IMR-90 (cell line): ENCODE measurements around the gene OTOGL. TPM values are rescaled to one million over a fixed set of nuclear protein-coding genes. Genes with fewer than 3 reads are reported as not detected.

Experiments
- ATAC-seq: fragments of 200-7000 bp; cut with Tn5 transposase; 2 replicates; pipeline ENCODE4 v1.9.1; 2020; ENCODE audit warnings: low read depth, mild to moderate bottlenecking, moderate library complexity
- BruUV-seq: library from RNA; stranded (reverse); fragments of 400-500 nt; replicated peaks from 2 replicates; lab custom pipeline; 2021; lab: Mats Ljungman, UMichigan
- CTCF ChIA-PET: fragments of 300-600 bp; formaldehyde crosslinking; extraction: SDS; loops from one replicate; lab custom pipeline; 2021; ENCODE audit warnings: antibody characterized with exemption; lab: Yijun Ruan, JAX
- POLR2A ChIA-PET: fragments of 300-600 bp; sonication (Branson Sonifier 250); formaldehyde crosslinking; loops from one replicate; lab custom pipeline; 2022; ENCODE audit warnings: antibody characterized with exemption; ENCODE audit not compliant: unreplicated experiment; lab: Charles Lee
- DNase-seq: peaks from one replicate; pipeline ENCODE4 v3.0.0; 2013
- H2AFZ ChIP-seq: replicated peaks from 2 replicates; pipeline ENCODE3; 2013; ENCODE audit warnings: low read length, mild to moderate bottlenecking; ENCODE audit not compliant: poor library complexity
- H2AK5ac ChIP-seq: 2 replicates; pipeline ENCODE4 v1.6.1; 2013; ENCODE audit warnings: low read depth, low read length, inconsistent platforms
- H2AK9ac ChIP-seq: replicated peaks from 2 replicates; pipeline ENCODE3; 2013; ENCODE audit warnings: mild to moderate bottlenecking, low read depth, low read length, moderate library complexity; ENCODE audit not compliant: poor library complexity
- H2BK120ac ChIP-seq: 2 replicates; pipeline ENCODE4 v1.6.1; 2013; ENCODE audit warnings: low read depth, low read length, inconsistent platforms
- H2BK15ac ChIP-seq: 3 replicates; pipeline ENCODE4 v1.6.1; 2013; ENCODE audit warnings: low read depth, low read length, inconsistent platforms
- H2BK20ac ChIP-seq: 2 replicates; pipeline ENCODE4 v1.6.1; 2013; ENCODE audit warnings: low read depth, mild to moderate bottlenecking, inconsistent platforms, low read length, moderate library complexity
- H2BK5ac ChIP-seq: 2 replicates; pipeline ENCODE4 v1.6.1; 2013; ENCODE audit warnings: mild to moderate bottlenecking, low read depth, low read length, inconsistent platforms; ENCODE audit not compliant: poor library complexity, severe bottlenecking
- H3K14ac ChIP-seq: replicated peaks from 2 replicates; pipeline ENCODE4 v1.6.1; 2013; ENCODE audit warnings: low read depth, low read length, inconsistent platforms
- H3K18ac ChIP-seq: 2 replicates; pipeline ENCODE4 v1.6.1; 2013; ENCODE audit warnings: low read depth, low read length, control low read depth
- H3K23ac ChIP-seq: 2 replicates; pipeline ENCODE4 v1.6.1; 2013; ENCODE audit warnings: low read depth, low read length, inconsistent platforms
- H3K27ac ChIP-seq: 2 replicates; pipeline ENCODE4 v1.5.1; 2013; ENCODE audit warnings: mild to moderate bottlenecking, control low read depth, low read length; ENCODE audit not compliant: insufficient read depth
- H3K27me3 ChIP-seq: 2 replicates; pipeline ENCODE4 v1.6.1; 2013; ENCODE audit warnings: low read length; ENCODE audit not compliant: control insufficient read depth, insufficient read depth
- H3K36me3 ChIP-seq: 2 replicates; pipeline ENCODE4 v1.6.1; 2013; ENCODE audit warnings: low read length, mixed read lengths; ENCODE audit not compliant: control insufficient read depth, insufficient read depth
- H3K4ac ChIP-seq: 2 replicates; pipeline ENCODE4 v1.6.1; 2013; ENCODE audit warnings: low read depth, low read length, inconsistent platforms
- H3K4me1 ChIP-seq: 2 replicates; pipeline ENCODE4 v1.6.1; 2013; ENCODE audit warnings: low read length, mixed read lengths; ENCODE audit not compliant: control insufficient read depth, insufficient read depth
- H3K4me2 ChIP-seq: 2 replicates; pipeline ENCODE4 v1.6.1; 2013; ENCODE audit warnings: low read depth, mild to moderate bottlenecking, control low read depth, low read length, moderate library complexity
- H3K4me3 ChIP-seq: 2 replicates; pipeline ENCODE4 v1.5.1; 2013; ENCODE audit warnings: low read depth, mild to moderate bottlenecking, control low read depth, low read length, moderate library complexity; ENCODE audit not compliant: insufficient read depth
- H3K56ac ChIP-seq: 2 replicates; pipeline ENCODE4 v1.6.1; 2013; ENCODE audit warnings: low read length, inconsistent platforms; ENCODE audit not compliant: insufficient read depth; ENCODE audit errors: extremely low read depth
- H3K79me1 ChIP-seq, 2 experiments: 2 replicates each; pipeline ENCODE4 v1.6.1; 2013; ENCODE audit warnings: low read length in 2 of 2, inconsistent platforms in 1 of 2, low read depth in 1 of 2
- H3K9ac ChIP-seq: 2 replicates; pipeline ENCODE4 v1.6.1; 2013; ENCODE audit warnings: low read depth, low read length, control low read depth
- H3K9me1 ChIP-seq: 2 replicates; pipeline ENCODE4 v1.6.1; 2013; ENCODE audit warnings: low read length, inconsistent platforms; ENCODE audit not compliant: insufficient read depth
- H3K9me3 ChIP-seq: 2 replicates; pipeline ENCODE4 v1.6.1; 2013; ENCODE audit warnings: low read length; ENCODE audit not compliant: control insufficient read depth, insufficient read depth
- H4K20me1 ChIP-seq: 2 replicates; pipeline ENCODE4 v1.6.1; 2013; ENCODE audit warnings: low read length, inconsistent platforms; ENCODE audit not compliant: insufficient read depth
- H4K5ac ChIP-seq: 2 replicates; pipeline ENCODE4 v1.6.1; 2013; ENCODE audit warnings: mild to moderate bottlenecking, low read depth, low read length, control low read depth
- H4K8ac ChIP-seq, 2 experiments: 2 replicates each; pipeline ENCODE4 v1.6.1; 2013; ENCODE audit warnings: low read depth in 2 of 2, low read length in 2 of 2, control low read depth in 1 of 2, inconsistent platforms in 1 of 2
- H4K91ac ChIP-seq: 2 replicates; pipeline ENCODE4 v1.6.1; 2013; ENCODE audit warnings: low read depth, low read length, inconsistent platforms; ENCODE audit not compliant: insufficient read depth
- BHLHE40 ChIP-seq: fragments of 150-350 bp; IDR thresholded peaks from 2 replicates; pipeline ENCODE4 v1.6.1; 2016; ENCODE audit warnings: mild to moderate bottlenecking, low read depth, low read length
- CEBPB ChIP-seq: IDR thresholded peaks from 2 replicates; pipeline ENCODE4 v1.6.1; 2012; ENCODE audit warnings: low read depth, low read length, improper control_type of control experiment
- CHD1 ChIP-seq: IDR thresholded peaks from 2 replicates; pipeline ENCODE4 v1.6.1; 2012; ENCODE audit warnings: low read depth, low read length, improper control_type of control experiment
- MAFK ChIP-seq: IDR thresholded peaks from 2 replicates; pipeline ENCODE4 v1.6.1; 2012; ENCODE audit warnings: low read depth, low read length, improper control_type of control experiment
- MAZ ChIP-seq: IDR thresholded peaks from 2 replicates; pipeline ENCODE4 v1.6.1; 2012; ENCODE audit warnings: low read depth, mild to moderate bottlenecking, low read length, improper control_type of control experiment, moderate library complexity, borderline replicate concordance
- MXI1 ChIP-seq: IDR thresholded peaks from 2 replicates; pipeline ENCODE4 v1.6.1; 2012; ENCODE audit warnings: low read depth, mild to moderate bottlenecking, low read length, moderate library complexity, borderline replicate concordance
- NFE2L2 ChIP-seq: fragments of 150-350 bp; IDR thresholded peaks from 2 replicates; pipeline ENCODE4 v1.6.1; 2016; ENCODE audit warnings: low read depth, mild to moderate bottlenecking, low read length
- POLR2A ChIP-seq: IDR thresholded peaks from 2 replicates; pipeline ENCODE4 v1.6.1; 2012; ENCODE audit warnings: mild to moderate bottlenecking, low read depth, low read length
- RCOR1 ChIP-seq: IDR thresholded peaks from 2 replicates; pipeline ENCODE4 v1.6.1; 2012; ENCODE audit warnings: mild to moderate bottlenecking, low read length, improper control_type of control experiment; ENCODE audit not compliant: insufficient replicate concordance
- RFX5 ChIP-seq: IDR thresholded peaks from 2 replicates; pipeline ENCODE4 v1.8.0; 2012; ENCODE audit warnings: low read depth, mild to moderate bottlenecking, low read length, moderate library complexity
- SMC3 ChIP-seq: fragments of 150-350 bp; IDR thresholded peaks from 2 replicates; pipeline ENCODE4 v1.6.1; 2016; ENCODE audit warnings: low read depth, mild to moderate bottlenecking, antibody characterized with exemption, low read length, moderate library complexity
- USF2 ChIP-seq: fragments of 150-350 bp; IDR thresholded peaks from 2 replicates; pipeline ENCODE4 v1.6.1; 2017; ENCODE audit warnings: mild to moderate bottlenecking, antibody characterized with exemption, low read length, low read depth
- whole genome bisulfite sequencing, 2 experiments: methylation state at CpG; one replicate each; pipeline versions ENCODE4 v1.1.5 to v1.1.7; 2013; ENCODE audit warnings: missing lambda C conversion rate in 2 of 2; ENCODE audit not compliant: insufficient read length in 1 of 2; ENCODE audit errors: extremely low coverage in 2 of 2; 5-methylcytosine and 5-hydroxymethylcytosine counted together
- dilution Hi-C: fragments of 300-500 bp; cut with HindIII; formaldehyde crosslinking; loops from one replicate; pipeline ENCODE4 v1.14.3; 2018; ENCODE audit warnings: low sequenced_read_pairs; ENCODE audit not compliant: unreplicated experiment
- in situ Hi-C: fragments of 300-500 bp; cut with MboI; formaldehyde crosslinking; loops from 3 replicates; pipeline ENCODE4 v1.14.3; 2019; ENCODE audit warnings: low sequenced_read_pairs, inconsistent platforms, mixed read lengths
- intact Hi-C: fragments of 100-400 bp; cut with micrococcal nuclease; formaldehyde crosslinking; loops from 2 replicates; pipeline ENCODE4 v1.10.0; 2022
- polyA plus RNA-seq, 3 experiments: library from polyadenylated mRNA; depleted of rRNA; stranded (reverse); fragments of >200 nt; gene quantifications; 2 replicates each; pipeline ENCODE4 v1.2.3, GENCODE V29; 2012; ENCODE audit warnings: low replicate concordance in 1 of 3
- total RNA-seq: library from RNA; depleted of rRNA; stranded (reverse); fragments of >200 nt; gene quantifications from 2 replicates; pipeline ENCODE4 v1.2.3, GENCODE V29; 2012
- TF ChIP-seq, protein P1 (sequence below): conservative IDR thresholded peaks from 2 replicates; pipeline ENCODE4 v1.5.1; 2012; ENCODE audit warnings: mild to moderate bottlenecking, low read depth, low read length, improper control_type of control experiment

The OTOGL gene
- total and polyA plus RNA-seq, 2 of the 4 experiments (the other 2 are of a cell fraction), result 0.10 to 0.18 TPM

GRCh38 chr12:80325167-80325959, 226.0 kb downstream of the OTOGL start:
- H2AK5ac ChIP-seq, result no peak overlapping the region
- H2BK15ac ChIP-seq, result no peak overlapping the region
- WGBS, 2 experiments, result 80% methylated on average over 1 of the region's 4 CpGs; no CpG with 5 or more reads in 1 of the 2 experiments
- ATAC-seq (no peak), DNase-seq (no peak)
- peaks cover 5% of the 10 kb centered on the region; the same call in 1 of the 2 replicates for H3K27me3 ChIP-seq
- H3K9me3 ChIP-seq, result no peaks in the 10 kb centered on the region
- no peak overlapping the region for H2BK20ac ChIP-seq
- no peak overlapping the region for H2AK9ac ChIP-seq
- no peak overlapping the region for H2BK5ac ChIP-seq
- intact Hi-C loops, result no loop called here
- H2BK120ac ChIP-seq, result no peak overlapping the region
- CTCF ChIA-PET, result no interaction called here
- no peak overlapping the region for H4K5ac ChIP-seq
- no peak overlapping the region for H3K9ac ChIP-seq
- H4K20me1 ChIP-seq, result no peaks in the 10 kb centered on the region
- H3K27ac ChIP-seq, result no peak overlapping the region
- no peak overlapping the region for H4K8ac ChIP-seq
- H3K18ac ChIP-seq, result no peak overlapping the region
- H3K9me1 ChIP-seq, result no peaks in the 10 kb centered on the region
- no peak overlapping the region for H4K91ac ChIP-seq
- no TSS peak for BruUV-seq
- no peak overlapping the region for H3K14ac ChIP-seq
- H3K4ac ChIP-seq, result no peak overlapping the region
- in situ Hi-C loops, result no loop called here
- dilution Hi-C loops, result no loop called here
- H3K56ac ChIP-seq, result no peak overlapping the region
- TF ChIP-seq USF2, result no peak
- no peak for TF ChIP-seq RFX5
- TF ChIP-seq RCOR1, result no peak
- no peak for TF ChIP-seq SMC3
- no peak for TF ChIP-seq BHLHE40
- no peak for TF ChIP-seq POLR2A
- TF ChIP-seq MAZ, result no peak
- no peak for TF ChIP-seq CHD1
- TF ChIP-seq, protein P1, sequence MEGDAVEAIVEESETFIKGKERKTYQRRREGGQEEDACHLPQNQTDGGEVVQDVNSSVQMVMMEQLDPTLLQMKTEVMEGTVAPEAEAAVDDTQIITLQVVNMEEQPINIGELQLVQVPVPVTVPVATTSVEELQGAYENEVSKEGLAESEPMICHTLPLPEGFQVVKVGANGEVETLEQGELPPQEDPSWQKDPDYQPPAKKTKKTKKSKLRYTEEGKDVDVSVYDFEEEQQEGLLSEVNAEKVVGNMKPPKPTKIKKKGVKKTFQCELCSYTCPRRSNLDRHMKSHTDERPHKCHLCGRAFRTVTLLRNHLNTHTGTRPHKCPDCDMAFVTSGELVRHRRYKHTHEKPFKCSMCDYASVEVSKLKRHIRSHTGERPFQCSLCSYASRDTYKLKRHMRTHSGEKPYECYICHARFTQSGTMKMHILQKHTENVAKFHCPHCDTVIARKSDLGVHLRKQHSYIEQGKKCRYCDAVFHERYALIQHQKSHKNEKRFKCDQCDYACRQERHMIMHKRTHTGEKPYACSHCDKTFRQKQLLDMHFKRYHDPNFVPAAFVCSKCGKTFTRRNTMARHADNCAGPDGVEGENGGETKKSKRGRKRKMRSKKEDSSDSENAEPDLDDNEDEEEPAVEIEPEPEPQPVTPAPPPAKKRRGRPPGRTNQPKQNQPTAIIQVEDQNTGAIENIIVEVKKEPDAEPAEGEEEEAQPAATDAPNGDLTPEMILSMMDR, result no peak
- TF ChIP-seq MAFK, result no peak
- TF ChIP-seq NFE2L2, result no peak
- TF ChIP-seq MXI1, result no peak
- no peak for TF ChIP-seq CEBPB
- POLR2A ChIA-PET, result no interaction called here
- H3K36me3 ChIP-seq, result no peaks in the 10 kb centered on the region
- no peak overlapping the region for H2AFZ ChIP-seq
- 0 out of 2 replicates have a peak, but pooled peaks cover 2% of the 10 kb centered on the region for H3K4me1 ChIP-seq
- H3K4me2 ChIP-seq, result no peak overlapping the region
- H3K23ac ChIP-seq, result no peak overlapping the region
- no peaks in the 10 kb centered on the region for H3K79me1 ChIP-seq
- no peak overlapping the region for H3K4me3 ChIP-seq
